ENCODE results near the gene ZBTB12.

Gene ZBTB12

DNA sequence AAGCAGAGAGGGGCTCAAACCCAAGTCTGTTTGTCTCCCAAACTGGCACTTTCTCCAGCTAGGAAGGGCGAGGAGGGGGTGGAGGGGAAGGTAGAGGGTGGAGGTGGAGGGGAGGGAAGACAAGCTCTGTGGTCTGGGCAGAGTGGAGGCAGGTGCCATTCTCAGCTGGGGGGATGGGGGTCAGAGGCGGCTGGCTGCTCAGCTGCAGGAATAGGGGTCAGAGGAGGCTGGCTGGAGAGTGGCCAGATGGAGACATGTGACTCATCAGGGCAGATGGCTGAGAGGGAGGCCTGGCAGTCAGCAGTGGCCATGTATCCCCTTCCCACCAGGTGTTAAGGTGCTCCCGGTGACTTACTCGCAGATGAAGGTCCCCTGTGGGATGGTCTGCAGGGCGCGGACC is 19.5 kb downstream of the ZBTB12 start:
- no peaks in the 10 kb centered on the region for H3K9me3 ChIP-seq (ENCODE audit: control insufficient read depth, insufficient read depth, low read depth, low read length)
- TF ChIP-seq EGR2 (tag by site-specific recombination; IDR thresholded peaks at IDR 0.05; ENCODE audit: low read depth) (peak; percentile 40; the same call in 1 of the 2 replicates), ZNF354C (tag by site-specific recombination; IDR thresholded peaks at IDR 0.05; ENCODE audit: borderline replicate concordance, low read depth) (no peak), ZNF341 (tag by site-specific recombination; IDR thresholded peaks at IDR 0.05; ENCODE audit: low read depth) (no peak), ZIC2 (tag by site-specific recombination; IDR thresholded peaks at IDR 0.05) (peak; percentile 22; the same call in 1 of the 2 replicates), GLIS1 (tag by site-specific recombination; IDR thresholded peaks at IDR 0.05) (peak; percentile 22; the same call in 1 of the 2 replicates)
- TF ChIP-seq, protein P1, sequence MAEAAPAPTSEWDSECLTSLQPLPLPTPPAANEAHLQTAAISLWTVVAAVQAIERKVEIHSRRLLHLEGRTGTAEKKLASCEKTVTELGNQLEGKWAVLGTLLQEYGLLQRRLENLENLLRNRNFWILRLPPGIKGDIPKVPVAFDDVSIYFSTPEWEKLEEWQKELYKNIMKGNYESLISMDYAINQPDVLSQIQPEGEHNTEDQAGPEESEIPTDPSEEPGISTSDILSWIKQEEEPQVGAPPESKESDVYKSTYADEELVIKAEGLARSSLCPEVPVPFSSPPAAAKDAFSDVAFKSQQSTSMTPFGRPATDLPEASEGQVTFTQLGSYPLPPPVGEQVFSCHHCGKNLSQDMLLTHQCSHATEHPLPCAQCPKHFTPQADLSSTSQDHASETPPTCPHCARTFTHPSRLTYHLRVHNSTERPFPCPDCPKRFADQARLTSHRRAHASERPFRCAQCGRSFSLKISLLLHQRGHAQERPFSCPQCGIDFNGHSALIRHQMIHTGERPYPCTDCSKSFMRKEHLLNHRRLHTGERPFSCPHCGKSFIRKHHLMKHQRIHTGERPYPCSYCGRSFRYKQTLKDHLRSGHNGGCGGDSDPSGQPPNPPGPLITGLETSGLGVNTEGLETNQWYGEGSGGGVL (tag by site-specific recombination; IDR thresholded peaks at IDR 0.05) = peak; percentile 64
- TF ChIP-seq, protein P2, sequence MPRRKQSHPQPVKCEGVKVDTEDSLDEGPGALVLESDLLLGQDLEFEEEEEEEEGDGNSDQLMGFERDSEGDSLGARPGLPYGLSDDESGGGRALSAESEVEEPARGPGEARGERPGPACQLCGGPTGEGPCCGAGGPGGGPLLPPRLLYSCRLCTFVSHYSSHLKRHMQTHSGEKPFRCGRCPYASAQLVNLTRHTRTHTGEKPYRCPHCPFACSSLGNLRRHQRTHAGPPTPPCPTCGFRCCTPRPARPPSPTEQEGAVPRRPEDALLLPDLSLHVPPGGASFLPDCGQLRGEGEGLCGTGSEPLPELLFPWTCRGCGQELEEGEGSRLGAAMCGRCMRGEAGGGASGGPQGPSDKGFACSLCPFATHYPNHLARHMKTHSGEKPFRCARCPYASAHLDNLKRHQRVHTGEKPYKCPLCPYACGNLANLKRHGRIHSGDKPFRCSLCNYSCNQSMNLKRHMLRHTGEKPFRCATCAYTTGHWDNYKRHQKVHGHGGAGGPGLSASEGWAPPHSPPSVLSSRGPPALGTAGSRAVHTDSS (tag by site-specific recombination; IDR thresholded peaks at IDR 0.05) = no peak
- no peak overlapping the region for H3K27ac ChIP-seq (ENCODE audit: extremely low read depth, low read depth, low read length)
- ChIA-PET POLR2A (no interaction called here), CTCF (interaction anchor here (0.7 kb wide), 1 partner anchor 273 kb away, joined by 3 read pairs; no protein-coding TSS in a partner anchor)
- no peak overlapping the region for H3K4me3 ChIP-seq (ENCODE audit: low read depth, low read length)
- H3K36me3 ChIP-seq (ENCODE audit: control insufficient read depth in 2 of 2, insufficient read depth in 1 of 2, low read length in 2 of 2) = peaks cover 44 to 74% of the 10 kb centered on the region in 2 experiments
- no peaks in the 10 kb centered on the region; the same call in 1 of the 2 replicates for H3K4me1 ChIP-seq (ENCODE audit: control insufficient read depth, insufficient read depth, low read length)

DNA sequence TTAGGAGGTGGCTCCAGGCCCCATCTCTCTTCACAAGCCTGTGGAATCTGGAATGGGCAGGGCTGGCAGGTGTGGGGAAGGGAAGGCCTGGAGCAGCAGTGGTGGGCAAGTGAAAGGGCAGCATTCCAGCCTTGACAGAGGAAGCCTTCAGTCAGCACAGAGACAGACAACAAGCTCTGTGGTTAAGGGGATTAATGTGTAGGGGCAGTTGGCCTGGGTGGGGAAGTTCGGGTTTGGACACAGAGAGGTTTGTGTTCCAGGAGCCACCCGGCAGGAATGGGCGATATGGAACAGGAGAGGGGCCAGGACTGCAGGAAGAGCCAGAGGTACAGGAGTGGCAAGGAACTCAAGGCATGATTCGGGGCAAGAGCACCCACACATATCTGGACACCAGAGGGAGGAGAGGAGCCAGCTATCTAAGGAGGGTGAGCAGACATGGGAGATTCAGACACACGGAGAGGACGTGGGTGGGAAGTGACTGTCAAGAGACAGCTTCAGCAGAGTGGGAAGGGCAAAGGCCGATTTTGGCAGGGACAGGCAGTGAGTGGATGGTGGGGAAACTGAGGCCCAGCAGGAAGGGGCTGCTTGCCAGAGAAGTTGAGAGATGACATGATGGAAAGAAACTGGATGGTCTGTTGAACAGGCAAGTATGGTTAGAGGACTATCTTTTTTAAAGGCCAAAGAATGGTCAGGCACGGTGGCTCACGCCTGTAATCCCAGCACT is 20.6 kb downstream of the ZBTB12 start:
- ChIA-PET POLR2A (interaction anchor here (1.5 kb wide), 1 partner anchor 19 kb away, joined by 5 read pairs; the partner anchor contains the start of gene NEU1), CTCF (interaction anchor here (0.6 to 0.7 kb wide), 3 partner anchors 22 to 272 kb away, joined by 3 to 4 read pairs (median 3); no protein-coding TSS in a partner anchor)
- Histone ChIP-seq H3K4me1 (ENCODE audit: control insufficient read depth, insufficient read depth, low read length) (no peaks in the 10 kb centered on the region; the same call in 1 of the 2 replicates), H3K4me3 (ENCODE audit: low read depth, low read length) (no peak overlapping the region), H3K36me3 (ENCODE audit: control insufficient read depth in 2 of 2, insufficient read depth in 1 of 2, low read length in 2 of 2) (peaks cover 41 to 64% of the 10 kb centered on the region in 2 experiments), H3K9me3 (ENCODE audit: control insufficient read depth, insufficient read depth, low read depth, low read length) (no peaks in the 10 kb centered on the region), H3K27ac (ENCODE audit: extremely low read depth, low read depth, low read length) (no peak overlapping the region)
- TF ChIP-seq ZFHX2 (tag by site-specific recombination; conservative IDR thresholded peaks at IDR 0.05) (0 out of 2 replicates have a peak, but pooled peaks have one; percentile 10), EGR2 (tag by site-specific recombination; IDR thresholded peaks at IDR 0.05; ENCODE audit: low read depth) (peak; percentile 26; the same call in 1 of the 2 replicates), SP7 (tag by site-specific recombination; IDR thresholded peaks at IDR 0.05) (no peak), MEIS1 (CRISPR knock-in tag; IDR thresholded peaks at IDR 0.05; ENCODE audit: borderline replicate concordance) (no peak), ZBTB7A (tag by site-specific recombination; IDR thresholded peaks at IDR 0.05; ENCODE audit: low read depth) (no peak), ZNF202 (tag by site-specific recombination; IDR thresholded peaks at IDR 0.05; ENCODE audit: borderline replicate concordance) (no peak), GFI1B (tag by site-specific recombination; IDR thresholded peaks at IDR 0.05) (no peak), ZNF211 (tag by site-specific recombination; IDR thresholded peaks at IDR 0.05; ENCODE audit: low read depth) (no peak), ZNF426 (tag by site-specific recombination; IDR thresholded peaks at IDR 0.05) (no peak), GLIS2 (tag by site-specific recombination; IDR thresholded peaks at IDR 0.05) (no peak), ZNF341 (tag by site-specific recombination; IDR thresholded peaks at IDR 0.05; ENCODE audit: low read depth) (no peak)
- TF ChIP-seq, protein P3, sequence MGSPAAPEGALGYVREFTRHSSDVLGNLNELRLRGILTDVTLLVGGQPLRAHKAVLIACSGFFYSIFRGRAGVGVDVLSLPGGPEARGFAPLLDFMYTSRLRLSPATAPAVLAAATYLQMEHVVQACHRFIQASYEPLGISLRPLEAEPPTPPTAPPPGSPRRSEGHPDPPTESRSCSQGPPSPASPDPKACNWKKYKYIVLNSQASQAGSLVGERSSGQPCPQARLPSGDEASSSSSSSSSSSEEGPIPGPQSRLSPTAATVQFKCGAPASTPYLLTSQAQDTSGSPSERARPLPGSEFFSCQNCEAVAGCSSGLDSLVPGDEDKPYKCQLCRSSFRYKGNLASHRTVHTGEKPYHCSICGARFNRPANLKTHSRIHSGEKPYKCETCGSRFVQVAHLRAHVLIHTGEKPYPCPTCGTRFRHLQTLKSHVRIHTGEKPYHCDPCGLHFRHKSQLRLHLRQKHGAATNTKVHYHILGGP (tag by site-specific recombination; IDR thresholded peaks at IDR 0.05) = no peak
- TF ChIP-seq, protein P4, sequence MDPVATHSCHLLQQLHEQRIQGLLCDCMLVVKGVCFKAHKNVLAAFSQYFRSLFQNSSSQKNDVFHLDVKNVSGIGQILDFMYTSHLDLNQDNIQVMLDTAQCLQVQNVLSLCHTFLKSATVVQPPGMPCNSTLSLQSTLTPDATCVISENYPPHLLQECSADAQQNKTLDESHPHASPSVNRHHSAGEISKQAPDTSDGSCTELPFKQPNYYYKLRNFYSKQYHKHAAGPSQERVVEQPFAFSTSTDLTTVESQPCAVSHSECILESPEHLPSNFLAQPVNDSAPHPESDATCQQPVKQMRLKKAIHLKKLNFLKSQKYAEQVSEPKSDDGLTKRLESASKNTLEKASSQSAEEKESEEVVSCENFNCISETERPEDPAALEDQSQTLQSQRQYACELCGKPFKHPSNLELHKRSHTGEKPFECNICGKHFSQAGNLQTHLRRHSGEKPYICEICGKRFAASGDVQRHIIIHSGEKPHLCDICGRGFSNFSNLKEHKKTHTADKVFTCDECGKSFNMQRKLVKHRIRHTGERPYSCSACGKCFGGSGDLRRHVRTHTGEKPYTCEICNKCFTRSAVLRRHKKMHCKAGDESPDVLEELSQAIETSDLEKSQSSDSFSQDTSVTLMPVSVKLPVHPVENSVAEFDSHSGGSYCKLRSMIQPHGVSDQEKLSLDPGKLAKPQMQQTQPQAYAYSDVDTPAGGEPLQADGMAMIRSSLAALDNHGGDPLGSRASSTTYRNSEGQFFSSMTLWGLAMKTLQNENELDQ (tag by site-specific recombination; IDR thresholded peaks at IDR 0.05; ENCODE audit: low read depth) = no peak
- TF ChIP-seq, protein P5, sequence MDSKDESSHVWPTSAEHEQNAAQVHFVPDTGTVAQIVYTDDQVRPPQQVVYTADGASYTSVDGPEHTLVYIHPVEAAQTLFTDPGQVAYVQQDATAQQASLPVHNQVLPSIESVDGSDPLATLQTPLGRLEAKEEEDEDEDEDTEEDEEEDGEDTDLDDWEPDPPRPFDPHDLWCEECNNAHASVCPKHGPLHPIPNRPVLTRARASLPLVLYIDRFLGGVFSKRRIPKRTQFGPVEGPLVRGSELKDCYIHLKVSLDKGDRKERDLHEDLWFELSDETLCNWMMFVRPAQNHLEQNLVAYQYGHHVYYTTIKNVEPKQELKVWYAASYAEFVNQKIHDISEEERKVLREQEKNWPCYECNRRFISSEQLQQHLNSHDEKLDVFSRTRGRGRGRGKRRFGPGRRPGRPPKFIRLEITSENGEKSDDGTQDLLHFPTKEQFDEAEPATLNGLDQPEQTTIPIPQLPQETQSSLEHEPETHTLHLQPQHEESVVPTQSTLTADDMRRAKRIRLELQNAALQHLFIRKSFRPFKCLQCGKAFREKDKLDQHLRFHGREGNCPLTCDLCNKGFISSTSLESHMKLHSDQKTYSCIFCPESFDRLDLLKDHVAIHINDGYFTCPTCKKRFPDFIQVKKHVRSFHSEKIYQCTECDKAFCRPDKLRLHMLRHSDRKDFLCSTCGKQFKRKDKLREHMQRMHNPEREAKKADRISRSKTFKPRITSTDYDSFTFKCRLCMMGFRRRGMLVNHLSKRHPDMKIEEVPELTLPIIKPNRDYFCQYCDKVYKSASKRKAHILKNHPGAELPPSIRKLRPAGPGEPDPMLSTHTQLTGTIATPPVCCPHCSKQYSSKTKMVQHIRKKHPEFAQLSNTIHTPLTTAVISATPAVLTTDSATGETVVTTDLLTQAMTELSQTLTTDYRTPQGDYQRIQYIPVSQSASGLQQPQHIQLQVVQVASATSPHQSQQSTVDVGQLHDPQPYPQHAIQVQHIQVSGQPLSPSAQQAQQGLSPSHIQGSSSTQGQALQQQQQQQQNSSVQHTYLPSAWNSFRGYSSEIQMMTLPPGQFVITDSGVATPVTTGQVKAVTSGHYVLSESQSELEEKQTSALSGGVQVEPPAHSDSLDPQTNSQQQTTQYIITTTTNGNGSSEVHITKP (tag by site-specific recombination; IDR thresholded peaks at IDR 0.05) = no peak
- TF ChIP-seq, protein P1 (tag by site-specific recombination; IDR thresholded peaks at IDR 0.05) = no peak
